Measurements from ENCODE around the gene FBXL13.
"Not testable (repeated sequence)": the region's sequence is repeated elsewhere in the genome, so short reads cannot be mapped to it uniquely, and the experiment has no call there.

The FBXL13 gene

GRCh38 chr7:103023578-103023977 is 51.0 kb downstream of the FBXL13 start:
- not testable (repeated sequence) for DNase-seq (ENCODE audit: low spot score)

GRCh38 chr7:103021490-103021889 is 53.1 kb downstream of the FBXL13 start:
- DNase-seq (ENCODE audit: low spot score), result not testable (repeated sequence)

GRCh38 chr7:103020876-103021275 is 53.7 kb downstream of the FBXL13 start:
- DNase-seq (ENCODE audit: low spot score), result not testable (repeated sequence)

GRCh38 chr7:103018295-103018694 is 56.3 kb downstream of the FBXL13 start:
- not testable (repeated sequence) for DNase-seq (ENCODE audit: low spot score)

GRCh38 chr7:103011650-103012049 is 62.9 kb downstream of the FBXL13 start:
- no peak for DNase-seq (ENCODE audit: low spot score)

- DNase-seq (ENCODE audit: low spot score), result no peak
These were observed 64.4 kb downstream of the FBXL13 start for GRCh38 chr7:103010211-103010610.

GRCh38 chr7:103009466-103010185 is 65.0 kb downstream of the FBXL13 start:
- DNase-seq (ENCODE audit: low spot score), result no peak

- no peak for DNase-seq (ENCODE audit: low spot score)
These were observed 71.6 kb downstream of the FBXL13 start for GRCh38 chr7:103003004-103003403.

GRCh38 chr7:103001210-103001609 is 73.4 kb downstream of the FBXL13 start:
- no peak for DNase-seq (ENCODE audit: low spot score)

- DNase-seq (ENCODE audit: low spot score), result no peak
These were observed 77.6 kb downstream of the FBXL13 start for GRCh38 chr7:102996957-102997356.

- DNase-seq (ENCODE audit: low spot score), result not testable (repeated sequence)
These were observed 79.0 kb downstream of the FBXL13 start for GRCh38 chr7:102995609-102996008.

GRCh38 chr7:102994567-102994966 is 80.0 kb downstream of the FBXL13 start:
- DNase-seq (ENCODE audit: low spot score), result no peak

GRCh38 chr7:102993718-102994029 is 80.9 kb downstream of the FBXL13 start:
- DNase-seq (ENCODE audit: low spot score), result no peak

GRCh38 chr7:102992938-102993717 is 81.5 kb downstream of the FBXL13 start:
- no peak for DNase-seq (ENCODE audit: low spot score)

GRCh38 chr7:102992509-102992937 is 82.1 kb downstream of the FBXL13 start:
- no peak for DNase-seq (ENCODE audit: low spot score)

- peak; percentile 78 for DNase-seq (ENCODE audit: low spot score)
These were observed 82.9 kb downstream of the FBXL13 start for GRCh38 chr7:102991540-102992214.

GRCh38 chr7:102991077-102991539 is 83.5 kb downstream of the FBXL13 start:
- no peak for DNase-seq (ENCODE audit: low spot score)

- no peak for DNase-seq (ENCODE audit: low spot score)
These were observed 84.0 kb downstream of the FBXL13 start for GRCh38 chr7:102990642-102991041.

GRCh38 chr7:102988631-102989560 is 85.7 kb downstream of the FBXL13 start:
- DNase-seq (ENCODE audit: low spot score), result no peak

- DNase-seq (ENCODE audit: low spot score), result no peak
These were observed 86.5 kb downstream of the FBXL13 start for GRCh38 chr7:102988088-102988487.

GRCh38 chr7:102985176-102985783 is 89.3 kb downstream of the FBXL13 start:
- DNase-seq (ENCODE audit: low spot score), result peak; percentile 34

All from hepatic stellate cell (primary cell).